MM.1S (cell line): ENCODE data around the gene KCNH1.

Experiments used
- CTCF ChIP-seq: fragments of 300-600 bp; sonication (generic); IDR thresholded peaks from 2 replicates; pipeline ENCODE4 v1.5.1; 2016; ENCODE audit warnings: antibody characterized with exemption, low read length, mixed read lengths
- EZH2phosphoT487 ChIP-seq: fragments of 300-600 bp; sonication (generic); IDR thresholded peaks from 2 replicates; pipeline ENCODE4 v1.6.1; 2018; ENCODE audit warnings: antibody characterized with exemption, low read length

- TF ChIP-seq CTCF (no peak), EZH2phosphoT487 (no peak)
Measured at GRCh38 chr1:210669951-210670350, 464.0 kb downstream of the KCNH1 start.
